ENCODE data around the gene PLCD1. TPM values are rescaled to one million over a fixed set of nuclear protein-coding genes. Genes with fewer than 3 reads are reported as not detected.
A peak's percentile ranks its signal among the peaks of the same experiment; 100 is the strongest.

The PLCD1 gene
- total and polyA plus RNA-seq, 2 of the 8 experiments (the other 6 are each of a cell fraction or from before 2014, with no cell fraction given), result 15.3 to 19.2 TPM

DNA sequence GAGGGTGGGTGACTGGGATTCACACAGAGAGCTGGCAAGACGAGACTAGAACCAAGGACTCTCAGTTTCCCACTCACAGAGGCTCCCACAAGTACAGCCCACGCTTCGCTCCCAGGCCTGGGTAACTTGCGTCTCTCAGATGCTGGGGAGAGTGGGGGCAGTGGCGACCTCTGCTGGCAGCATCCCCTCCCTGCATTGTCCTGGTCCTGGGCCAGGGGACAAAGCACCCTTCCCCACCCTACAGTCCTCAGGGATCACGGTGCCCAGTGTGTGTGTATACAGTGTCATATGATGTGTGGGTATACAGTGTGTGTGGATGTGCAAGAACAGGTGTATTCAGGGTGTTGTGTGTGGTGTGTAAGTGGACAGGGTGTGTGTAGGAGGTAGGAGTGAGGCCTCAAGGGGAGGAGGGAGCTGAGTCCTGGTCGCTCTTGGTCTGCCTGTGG lies 26.0 kb downstream of the PLCD1 start:
- Histone ChIP-seq H3K23ac (ENCODE audit: insufficient read length) (no peak overlapping the region), H3K4ac (replicated peaks; ENCODE audit: insufficient read length, low read depth, low read length) (no peak overlapping the region), H2AFZ (ENCODE audit: low read length) (no peak overlapping the region), H3K4me2 (ENCODE audit: insufficient read depth in 1 of 2, low read depth in 2 of 2, low read length in 2 of 2) (no peak overlapping the region), H2AK5ac (ENCODE audit: low read depth, low read length) (no peak overlapping the region; the same call in 1 of the 2 replicates), H4K20me1 (replicated peaks in 1 of 2; ENCODE audit: control insufficient read depth in 1 of 2, insufficient read depth in 2 of 2, low read length in 2 of 2) (peaks cover 0 to 6% of the 10 kb centered on the region in 2 experiments), H3K4me3 (ENCODE audit: extremely low read depth in 1 of 4, insufficient read depth in 2 of 4, low read depth in 3 of 4, low read length in 4 of 4) (no peak overlapping the region), H3K36me3 (ENCODE audit: control insufficient read depth in 2 of 4, insufficient read depth in 4 of 4, low read length in 3 of 4) (peaks cover 0 to 2% (median under 1%) of the 10 kb centered on the region in 4 experiments; a peak in 1 of 8 replicates), H4K8ac (ENCODE audit: extremely low read depth, insufficient read depth, low read length) (peak overlapping the region; percentile 51; the same call in 1 of the 2 replicates), H3K79me2 (ENCODE audit: control insufficient read depth in 1 of 2, insufficient read depth in 2 of 2, low read length in 2 of 2) (no peaks in the 10 kb centered on the region), H2BK120ac (replicated peaks; ENCODE audit: low read depth, low read length) (no peak overlapping the region), H3K56ac (replicated peaks; ENCODE audit: insufficient read length, low read depth, low read length) (no peak overlapping the region), H3K14ac (ENCODE audit: insufficient read length) (no peak overlapping the region), H3K18ac (ENCODE audit: extremely low read depth, low read length) (no peak overlapping the region), H3K27me3 (replicated peaks in 1 of 4; ENCODE audit: control insufficient read depth in 3 of 4, extremely low read depth in 1 of 4, insufficient read depth in 3 of 4, low read length in 3 of 4) (peaks cover 0 to 4% (median 2%) of the 10 kb centered on the region in 4 experiments; a peak in 2 of 7 replicates), H2BK5ac (ENCODE audit: low read depth, low read length) (no peak overlapping the region), H3K9me3 (ENCODE audit: insufficient read depth in 2 of 2, low read depth in 1 of 2, low read length in 1 of 2) (no peaks in the 10 kb centered on the region), H2BK20ac (ENCODE audit: low read length) (no peak overlapping the region), H3K27ac (ENCODE audit: low read depth, low read length) (no peak overlapping the region), H2BK15ac (ENCODE audit: low read length) (no peak overlapping the region), H2BK12ac (ENCODE audit: low read depth, low read length) (peak overlapping the region; percentile 13; the same call in 1 of the 2 replicates), H3K9ac (replicated peaks in 1 of 4; ENCODE audit: extremely low read depth in 1 of 4, low read depth in 3 of 4, low read length in 3 of 4) (no peak overlapping the region), H3K79me1 (ENCODE audit: low read depth, low read length) (no peaks in the 10 kb centered on the region; the same call in 1 of the 2 replicates), H3K4me1 (replicated peaks in 1 of 4; ENCODE audit: control insufficient read depth in 3 of 4, insufficient read depth in 4 of 4, low read length in 3 of 4) (peaks cover 0 to 6% (median 4%) of the 10 kb centered on the region in 4 experiments; a peak in 6 of 7 replicates), H3K23me2 (ENCODE audit: low read depth, low read length) (peaks cover 4% of the 10 kb centered on the region; the same call in 1 of the 2 replicates), H4K91ac (replicated peaks; ENCODE audit: insufficient read length, low read length) (peak overlapping the region; percentile 26), H4K5ac (ENCODE audit: insufficient read length, low read depth, low read length) (no peak overlapping the region)
- POLR2A ChIA-PET (ENCODE audit: partially characterized antibody), result interaction anchor here (0.7 kb wide), 1 partner anchor 36 kb away, joined by 3 read pairs; the partner anchor contains the start of gene DLEC1
- 62% methylated on average over 7 of the region's 7 CpGs; no CpG with 5 or more reads in 1 of the 2 experiments for WGBS, 2 experiments (ENCODE audit: extremely low coverage in 1 of 2, insufficient coverage in 1 of 2, insufficient read length in 1 of 2, insufficient replicate concordance in 2 of 2, low coverage in 1 of 2, low lambda C conversion rate in 2 of 2, missing lambda C conversion rate in 1 of 2)
- TF ChIP-seq CREB1 (IDR thresholded peaks at IDR 0.05), result peak; percentile 30; the same call in 1 of the 2 replicates
- TF ChIP-seq, protein P1, sequence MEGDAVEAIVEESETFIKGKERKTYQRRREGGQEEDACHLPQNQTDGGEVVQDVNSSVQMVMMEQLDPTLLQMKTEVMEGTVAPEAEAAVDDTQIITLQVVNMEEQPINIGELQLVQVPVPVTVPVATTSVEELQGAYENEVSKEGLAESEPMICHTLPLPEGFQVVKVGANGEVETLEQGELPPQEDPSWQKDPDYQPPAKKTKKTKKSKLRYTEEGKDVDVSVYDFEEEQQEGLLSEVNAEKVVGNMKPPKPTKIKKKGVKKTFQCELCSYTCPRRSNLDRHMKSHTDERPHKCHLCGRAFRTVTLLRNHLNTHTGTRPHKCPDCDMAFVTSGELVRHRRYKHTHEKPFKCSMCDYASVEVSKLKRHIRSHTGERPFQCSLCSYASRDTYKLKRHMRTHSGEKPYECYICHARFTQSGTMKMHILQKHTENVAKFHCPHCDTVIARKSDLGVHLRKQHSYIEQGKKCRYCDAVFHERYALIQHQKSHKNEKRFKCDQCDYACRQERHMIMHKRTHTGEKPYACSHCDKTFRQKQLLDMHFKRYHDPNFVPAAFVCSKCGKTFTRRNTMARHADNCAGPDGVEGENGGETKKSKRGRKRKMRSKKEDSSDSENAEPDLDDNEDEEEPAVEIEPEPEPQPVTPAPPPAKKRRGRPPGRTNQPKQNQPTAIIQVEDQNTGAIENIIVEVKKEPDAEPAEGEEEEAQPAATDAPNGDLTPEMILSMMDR (IDR thresholded peaks at IDR 0.05; ENCODE audit: control extremely low read depth in 1 of 3, insufficient read depth in 1 of 3, low read depth in 1 of 3, low read length in 3 of 3), result peak in 2 of 3 experiments; percentile 92 to 99; a peak in 3 of 4 replicates
- TF ChIP-seq EGR1 (IDR thresholded peaks at IDR 0.05; ENCODE audit: borderline replicate concordance, low read depth, low read length), result no peak
- TF ChIP-seq ZNF274 (IDR thresholded peaks at IDR 0.05; ENCODE audit: borderline replicate concordance, extremely low read depth, low read length), result no peak
- TF ChIP-seq RXRA (IDR thresholded peaks at IDR 0.05; ENCODE audit: insufficient read depth, low read depth, low read length), result no peak
- no peak for TF ChIP-seq TEAD4 (IDR thresholded peaks at IDR 0.05; ENCODE audit: low read depth, low read length)
- TF ChIP-seq RAD21 (IDR thresholded peaks at IDR 0.05 in 1 of 2, conservative IDR thresholded peaks at IDR 0.05 in 1 of 2; ENCODE audit: low read depth in 2 of 2, low read length in 2 of 2), result peak; percentile 76 to 78
- no peak for TF ChIP-seq MAFK (IDR thresholded peaks at IDR 0.05; ENCODE audit: low read depth, low read length)
- no peak for TF ChIP-seq POU5F1 (IDR thresholded peaks at IDR 0.05; ENCODE audit: low read depth, low read length)
- TF ChIP-seq TBP (IDR thresholded peaks at IDR 0.05; ENCODE audit: low read depth, low read length), result no peak
- FAIRE-seq, result no peak
- DNase-seq (ENCODE audit: low read depth in 1 of 2, low spot score in 2 of 2), result peak in 1 of 2 experiments; percentile 96
- CTCF ChIA-PET (ENCODE audit: partially characterized antibody), result interaction anchor here (0.7 to 5.3 kb wide), 59 partner anchors 11 to 664 kb away, joined by 3 to 75 read pairs (median 4); partner anchors contain the start of genes DLEC1 and SLC22A14
